HepG2 (cell line): ENCODE measurements around the gene REEP6. TPM values are rescaled to one million over a fixed set of nuclear protein-coding genes. Genes with fewer than 3 reads are reported as not detected.

Source experiments
- ELF3 ChIP-seq: IDR thresholded peaks from 2 replicates; pipeline ENCODE4 v1.6.1; 2016; ENCODE audit warnings: missing genetic modification reagents, missing compliant biosample characterization
- EZH2 ChIP-seq: conservative IDR thresholded peaks from 2 replicates; pipeline ENCODE4 v1.6.1; 2012; ENCODE audit warnings: mild to moderate bottlenecking, low read depth, low read length, moderate library complexity
- HOXA9 ChIP-seq: sonication (generic); formaldehyde crosslinking; IDR thresholded peaks from 2 replicates; pipeline ENCODE4 v1.8.1; 2022; ENCODE audit warnings: missing genetic modification reagents, mild to moderate bottlenecking, moderate library complexity, borderline replicate concordance
- KAT2B ChIP-seq: fragments of 150-350 bp; IDR thresholded peaks from 2 replicates; pipeline ENCODE4 v1.6.1; 2014; ENCODE audit warnings: low read depth, low read length, borderline replicate concordance
- NFE2 ChIP-seq: sonication (generic); formaldehyde crosslinking; IDR thresholded peaks from 2 replicates; pipeline ENCODE4 v1.4.0; 2020; ENCODE audit warnings: missing genetic modification reagents
- PAX8 ChIP-seq: sonication (generic); formaldehyde crosslinking; IDR thresholded peaks from 2 replicates; pipeline ENCODE4 v1.8.0; 2022; ENCODE audit warnings: mild to moderate bottlenecking, missing genetic modification reagents, borderline replicate concordance
- SMARCC2 ChIP-seq: fragments of 450-650 bp; IDR thresholded peaks from 2 replicates; pipeline ENCODE4 v1.6.1; 2017; ENCODE audit warnings: antibody characterized with exemption, mild to moderate bottlenecking
- UBTF ChIP-seq: sonication (generic); formaldehyde crosslinking; IDR thresholded peaks from 2 replicates; pipeline ENCODE4 v1.4.0; 2020; ENCODE audit warnings: mild to moderate bottlenecking, missing genetic modification reagents
- ZC3H13 ChIP-seq: sonication (generic); formaldehyde crosslinking; IDR thresholded peaks from 2 replicates; pipeline ENCODE4 v1.8.1; 2023; ENCODE audit warnings: mild to moderate bottlenecking, missing genetic modification reagents, moderate library complexity
- ZIK1 ChIP-seq: sonication (generic); formaldehyde crosslinking; IDR thresholded peaks from 2 replicates; pipeline ENCODE4 v1.5.0; 2020; ENCODE audit warnings: mild to moderate bottlenecking, low read depth, missing genetic modification reagents, borderline replicate concordance
- ZNF18 ChIP-seq: sonication (generic); formaldehyde crosslinking; IDR thresholded peaks from 2 replicates; pipeline ENCODE4 v1.8.0; 2022; ENCODE audit warnings: mild to moderate bottlenecking, missing genetic modification reagents; ENCODE audit not compliant: insufficient replicate concordance
- polyA plus RNA-seq, 8 experiments: library from polyadenylated mRNA; depleted of rRNA in 3 of 8; stranded (reverse) in 7 of 8; unstranded in 1 of 8; fragments of >200 nt; fragmentation: Illumina TruSeq in 4 of 8; extraction: Trizol in 4 of 8; gene quantifications; 2 replicates each; pipeline versions ENCODE4 v1.2.1 to v1.2.3, GENCODE V29; 2011 to 2016; ENCODE audit warnings: low read depth in 4 of 8, missing spikeins in 1 of 8, mixed read lengths in 1 of 8; ENCODE audit not compliant: insufficient read depth in 1 of 8
- total RNA-seq, 5 experiments: library from RNA; depleted of rRNA; stranded (reverse); fragments of >200 nt; fragmentation: Illumina TruSeq; extraction: Trizol; gene quantifications; 2 replicates each; pipeline ENCODE4 v1.2.3, GENCODE V29; 2016; ENCODE audit warnings: low read depth in 1 of 5
- TF ChIP-seq, protein P1 (sequence below): sonication (generic); formaldehyde crosslinking; IDR thresholded peaks from 2 replicates; pipeline ENCODE4 v1.4.0; 2020; ENCODE audit warnings: mild to moderate bottlenecking, missing genetic modification reagents
- TF ChIP-seq, protein P2 (sequence below): sonication (generic); formaldehyde crosslinking; IDR thresholded peaks from 2 replicates; pipeline ENCODE4 v1.8.0; 2022; ENCODE audit warnings: mild to moderate bottlenecking, missing genetic modification reagents, moderate library complexity
- TF ChIP-seq, protein P3 (sequence below): sonication (generic); formaldehyde crosslinking; IDR thresholded peaks from 2 replicates; pipeline ENCODE4 v1.4.0; 2020; ENCODE audit warnings: missing genetic modification reagents
- TF ChIP-seq, protein P4 (sequence below): sonication (generic); formaldehyde crosslinking; IDR thresholded peaks from 2 replicates; pipeline ENCODE4 v1.5.0; 2020; ENCODE audit warnings: missing genetic modification reagents, mild to moderate bottlenecking, borderline replicate concordance
- TF ChIP-seq, protein P5 (sequence below): sonication (generic); formaldehyde crosslinking; IDR thresholded peaks from 2 replicates; pipeline ENCODE4 v1.4.0; 2020; ENCODE audit warnings: missing genetic modification reagents, borderline replicate concordance

REEP6 gene
- total and polyA plus RNA-seq, 2 of the 13 experiments (the other 11 are each of a cell fraction or from before 2014, with no cell fraction given), result 10.0 to 28.8 TPM

GRCh38 chr19:1446713-1447481 is 44.1 kb upstream of the REEP6 start (continued):
- TF ChIP-seq, protein P1, sequence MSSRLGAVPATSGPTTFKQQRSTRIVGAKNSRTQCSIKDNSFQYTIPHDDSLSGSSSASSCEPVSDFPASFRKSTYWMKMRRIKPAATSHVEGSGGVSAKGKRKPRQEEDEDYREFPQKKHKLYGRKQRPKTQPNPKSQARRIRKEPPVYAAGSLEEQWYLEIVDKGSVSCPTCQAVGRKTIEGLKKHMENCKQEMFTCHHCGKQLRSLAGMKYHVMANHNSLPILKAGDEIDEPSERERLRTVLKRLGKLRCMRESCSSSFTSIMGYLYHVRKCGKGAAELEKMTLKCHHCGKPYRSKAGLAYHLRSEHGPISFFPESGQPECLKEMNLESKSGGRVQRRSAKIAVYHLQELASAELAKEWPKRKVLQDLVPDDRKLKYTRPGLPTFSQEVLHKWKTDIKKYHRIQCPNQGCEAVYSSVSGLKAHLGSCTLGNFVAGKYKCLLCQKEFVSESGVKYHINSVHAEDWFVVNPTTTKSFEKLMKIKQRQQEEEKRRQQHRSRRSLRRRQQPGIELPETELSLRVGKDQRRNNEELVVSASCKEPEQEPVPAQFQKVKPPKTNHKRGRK (CRISPR knock-in tag), result no peak
- TF ChIP-seq, protein P2, sequence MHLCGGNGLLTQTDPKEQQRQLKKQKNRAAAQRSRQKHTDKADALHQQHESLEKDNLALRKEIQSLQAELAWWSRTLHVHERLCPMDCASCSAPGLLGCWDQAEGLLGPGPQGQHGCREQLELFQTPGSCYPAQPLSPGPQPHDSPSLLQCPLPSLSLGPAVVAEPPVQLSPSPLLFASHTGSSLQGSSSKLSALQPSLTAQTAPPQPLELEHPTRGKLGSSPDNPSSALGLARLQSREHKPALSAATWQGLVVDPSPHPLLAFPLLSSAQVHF (CRISPR knock-in tag), result 0 out of 2 replicates have a peak, but pooled peaks have one; percentile 52
- TF ChIP-seq EZH2 (0 out of 2 replicates have a peak, but pooled peaks have one; percentile 39), ZC3H13 (CRISPR knock-in tag) (no peak), ELF3 (CRISPR knock-in tag) (peak; percentile 50; the same call in 1 of the 2 replicates), UBTF (CRISPR knock-in tag) (peak; percentile 55; the same call in 1 of the 2 replicates), PAX8 (CRISPR knock-in tag) (no peak), NFE2 (CRISPR knock-in tag) (no peak), SMARCC2 (no peak), KAT2B (no peak), ZNF18 (CRISPR knock-in tag) (no peak), HOXA9 (CRISPR knock-in tag) (0 out of 2 replicates have a peak, but pooled peaks have one; percentile 53), ZIK1 (CRISPR knock-in tag) (no peak)
- TF ChIP-seq, protein P3, sequence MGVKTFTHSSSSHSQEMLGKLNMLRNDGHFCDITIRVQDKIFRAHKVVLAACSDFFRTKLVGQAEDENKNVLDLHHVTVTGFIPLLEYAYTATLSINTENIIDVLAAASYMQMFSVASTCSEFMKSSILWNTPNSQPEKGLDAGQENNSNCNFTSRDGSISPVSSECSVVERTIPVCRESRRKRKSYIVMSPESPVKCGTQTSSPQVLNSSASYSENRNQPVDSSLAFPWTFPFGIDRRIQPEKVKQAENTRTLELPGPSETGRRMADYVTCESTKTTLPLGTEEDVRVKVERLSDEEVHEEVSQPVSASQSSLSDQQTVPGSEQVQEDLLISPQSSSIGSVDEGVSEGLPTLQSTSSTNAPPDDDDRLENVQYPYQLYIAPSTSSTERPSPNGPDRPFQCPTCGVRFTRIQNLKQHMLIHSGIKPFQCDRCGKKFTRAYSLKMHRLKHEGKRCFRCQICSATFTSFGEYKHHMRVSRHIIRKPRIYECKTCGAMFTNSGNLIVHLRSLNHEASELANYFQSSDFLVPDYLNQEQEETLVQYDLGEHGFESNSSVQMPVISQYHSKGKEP (CRISPR knock-in tag), result 0 out of 2 replicates have a peak, but pooled peaks have one; percentile 88
- TF ChIP-seq, protein P4, sequence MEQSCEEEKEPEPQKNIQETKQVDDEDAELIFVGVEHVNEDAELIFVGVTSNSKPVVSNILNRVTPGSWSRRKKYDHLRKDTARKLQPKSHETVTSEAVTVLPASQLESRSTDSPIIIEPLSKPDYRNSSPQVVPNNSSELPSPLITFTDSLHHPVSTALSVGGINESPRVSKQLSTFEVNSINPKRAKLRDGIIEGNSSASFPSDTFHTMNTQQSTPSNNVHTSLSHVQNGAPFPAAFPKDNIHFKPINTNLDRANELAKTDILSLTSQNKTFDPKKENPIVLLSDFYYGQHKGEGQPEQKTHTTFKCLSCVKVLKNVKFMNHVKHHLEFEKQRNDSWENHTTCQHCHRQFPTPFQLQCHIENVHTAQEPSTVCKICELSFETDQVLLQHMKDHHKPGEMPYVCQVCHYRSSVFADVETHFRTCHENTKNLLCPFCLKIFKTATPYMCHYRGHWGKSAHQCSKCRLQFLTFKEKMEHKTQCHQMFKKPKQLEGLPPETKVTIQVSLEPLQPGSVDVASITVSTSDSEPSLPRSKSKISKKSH (CRISPR knock-in tag), result no peak
- TF ChIP-seq, protein P5, sequence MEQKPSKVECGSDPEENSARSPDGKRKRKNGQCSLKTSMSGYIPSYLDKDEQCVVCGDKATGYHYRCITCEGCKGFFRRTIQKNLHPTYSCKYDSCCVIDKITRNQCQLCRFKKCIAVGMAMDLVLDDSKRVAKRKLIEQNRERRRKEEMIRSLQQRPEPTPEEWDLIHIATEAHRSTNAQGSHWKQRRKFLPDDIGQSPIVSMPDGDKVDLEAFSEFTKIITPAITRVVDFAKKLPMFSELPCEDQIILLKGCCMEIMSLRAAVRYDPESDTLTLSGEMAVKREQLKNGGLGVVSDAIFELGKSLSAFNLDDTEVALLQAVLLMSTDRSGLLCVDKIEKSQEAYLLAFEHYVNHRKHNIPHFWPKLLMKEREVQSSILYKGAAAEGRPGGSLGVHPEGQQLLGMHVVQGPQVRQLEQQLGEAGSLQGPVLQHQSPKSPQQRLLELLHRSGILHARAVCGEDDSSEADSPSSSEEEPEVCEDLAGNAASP (CRISPR knock-in tag), result 0 out of 2 replicates have a peak, but pooled peaks have one; percentile 59
